Suprapubic skin (tissue), 4 donors: ENCODE results near the gene RBM4.

Source experiments
- POLR2A ChIP-seq, 2 donors: fragments of 450-650 bp; IDR thresholded peaks; one replicate each; pipeline ENCODE4 v1.6.1; 2017; ENCODE audit warnings: antibody characterized with exemption in 2 of 2, mild to moderate bottlenecking in 2 of 2, moderate library complexity in 2 of 2
- POLR2AphosphoS5 ChIP-seq, 3 donors: sonication (generic); formaldehyde crosslinking; IDR thresholded peaks; one replicate each; pipeline ENCODE4 v1.6.1; 2017; ENCODE audit warnings: antibody characterized with exemption in 3 of 3
- TF ChIP-seq, protein P1 (sequence below), 2 donors: fragments of 200-600 bp in 1 of 2; fragments of 450-650 bp in 1 of 2; sonication (generic) in 1 of 2; IDR thresholded peaks; one replicate each; pipeline ENCODE4 v1.5.1; 2016 to 2019; ENCODE audit warnings: antibody characterized with exemption in 2 of 2, mild to moderate bottlenecking in 1 of 2, moderate library complexity in 1 of 2

DNA sequence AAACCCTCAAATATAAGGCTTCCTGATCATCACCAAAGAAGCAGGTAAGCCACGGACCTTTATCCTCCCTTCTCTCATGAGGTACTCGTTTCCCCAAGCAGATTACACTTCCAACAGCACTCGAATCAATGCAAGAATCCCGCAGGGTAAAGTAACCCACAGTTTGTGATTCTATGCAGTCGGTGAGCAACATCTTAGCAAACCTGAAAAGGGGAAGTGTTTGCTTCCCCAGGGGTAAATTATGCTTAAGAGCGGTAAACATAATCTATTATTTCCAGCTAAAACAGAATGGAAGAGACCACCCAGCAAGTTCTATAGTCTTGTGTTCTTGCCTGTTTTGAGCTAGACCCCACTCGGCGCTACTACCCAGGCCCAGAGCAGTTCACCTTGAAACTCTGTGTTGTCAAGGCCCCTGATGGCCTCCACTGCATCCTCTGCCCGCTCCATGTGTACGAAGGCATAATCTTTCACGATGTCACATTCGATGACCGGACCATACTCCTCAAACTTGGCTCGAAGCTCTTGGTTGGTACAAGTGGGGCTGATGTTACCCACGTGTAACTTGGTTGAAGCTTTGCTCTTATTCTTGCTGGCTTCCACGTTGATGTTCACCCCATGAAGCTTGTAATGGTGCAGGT is 37.9 kb downstream of the RBM4 start:
- TF ChIP-seq, protein P1, sequence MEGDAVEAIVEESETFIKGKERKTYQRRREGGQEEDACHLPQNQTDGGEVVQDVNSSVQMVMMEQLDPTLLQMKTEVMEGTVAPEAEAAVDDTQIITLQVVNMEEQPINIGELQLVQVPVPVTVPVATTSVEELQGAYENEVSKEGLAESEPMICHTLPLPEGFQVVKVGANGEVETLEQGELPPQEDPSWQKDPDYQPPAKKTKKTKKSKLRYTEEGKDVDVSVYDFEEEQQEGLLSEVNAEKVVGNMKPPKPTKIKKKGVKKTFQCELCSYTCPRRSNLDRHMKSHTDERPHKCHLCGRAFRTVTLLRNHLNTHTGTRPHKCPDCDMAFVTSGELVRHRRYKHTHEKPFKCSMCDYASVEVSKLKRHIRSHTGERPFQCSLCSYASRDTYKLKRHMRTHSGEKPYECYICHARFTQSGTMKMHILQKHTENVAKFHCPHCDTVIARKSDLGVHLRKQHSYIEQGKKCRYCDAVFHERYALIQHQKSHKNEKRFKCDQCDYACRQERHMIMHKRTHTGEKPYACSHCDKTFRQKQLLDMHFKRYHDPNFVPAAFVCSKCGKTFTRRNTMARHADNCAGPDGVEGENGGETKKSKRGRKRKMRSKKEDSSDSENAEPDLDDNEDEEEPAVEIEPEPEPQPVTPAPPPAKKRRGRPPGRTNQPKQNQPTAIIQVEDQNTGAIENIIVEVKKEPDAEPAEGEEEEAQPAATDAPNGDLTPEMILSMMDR (IDR thresholded peaks at IDR 0.05): no peak
- TF ChIP-seq POLR2A (IDR thresholded peaks at IDR 0.05): no peak
- TF ChIP-seq POLR2AphosphoS5 (IDR thresholded peaks at IDR 0.05): no peak
